NB4 (cell line): Measurements from ENCODE around the gene THADA.
A peak's percentile ranks its signal among the peaks of the same experiment; 100 is the strongest.
"Not testable (repeated sequence)": the region's sequence is repeated elsewhere in the genome, so short reads cannot be mapped to it uniquely, and the experiment has no call there.

Source experiments
- DNase-seq: peaks from one replicate; pipeline ENCODE4 v3.0.0; 2010; ENCODE audit warnings: low read depth
- H3K4me3 ChIP-seq: one replicate; pipeline ENCODE4 v1.5.1; 2011; ENCODE audit warnings: mild to moderate bottlenecking, low read depth, low read length, moderate library complexity
- CTCF ChIP-seq: IDR thresholded peaks from one replicate; pipeline ENCODE4 v1.5.1; 2012; ENCODE audit warnings: low read depth, low read length
- MAX ChIP-seq: IDR thresholded peaks from 2 replicates; pipeline ENCODE4 v1.6.1; 2011; ENCODE audit warnings: low read depth, low read length
- MYC ChIP-seq: IDR thresholded peaks from 2 replicates; pipeline ENCODE4 v1.6.1; 2011; ENCODE audit warnings: low read depth, low read length
- POLR2A ChIP-seq: IDR thresholded peaks from 2 replicates; pipeline ENCODE4 v1.6.1; 2011; ENCODE audit warnings: mild to moderate bottlenecking; ENCODE audit not compliant: insufficient read length; ENCODE audit errors: extremely low read depth

The THADA gene

GRCh38 chr2:43557196-43557595 lies 38.6 kb downstream of the THADA start:
- no peak overlapping the region for H3K4me3 ChIP-seq
- no peak for TF ChIP-seq MAX
- TF ChIP-seq MYC = no peak
- TF ChIP-seq CTCF = no peak
- no peak for TF ChIP-seq POLR2A
- DNase-seq = no peak

- no peak overlapping the region for H3K4me3 ChIP-seq
- DNase-seq = no peak
- TF ChIP-seq MAX (no peak), MYC (no peak), POLR2A (no peak), CTCF (no peak)
Measured at GRCh38 chr2:43556256-43556655, 39.6 kb downstream of the THADA start.

DNA sequence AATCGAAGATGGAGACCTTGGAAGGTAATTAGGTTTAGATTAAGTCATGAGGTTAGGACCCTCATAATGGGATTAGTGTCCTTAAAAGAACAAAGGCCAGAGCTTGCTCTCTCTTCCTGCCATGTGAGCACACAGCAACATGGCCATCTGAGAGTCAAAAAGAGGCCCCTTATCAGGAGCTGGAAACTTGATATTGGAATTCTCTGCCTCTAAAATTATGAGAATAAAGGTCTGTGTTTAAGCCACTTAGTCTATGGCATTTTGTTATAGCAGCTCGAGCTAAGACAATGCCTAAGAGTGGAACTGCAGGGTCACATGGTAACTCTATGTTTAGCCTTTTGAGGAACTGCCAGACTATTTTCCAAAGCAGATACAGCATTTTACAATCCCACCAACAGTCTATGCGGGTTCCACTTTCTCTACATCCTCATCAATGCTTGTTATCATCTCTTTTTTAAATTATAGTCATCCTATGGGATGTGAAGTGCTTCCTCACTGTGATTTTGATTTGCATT lies 42.4 kb downstream of the THADA start:
- no peak for DNase-seq
- TF ChIP-seq MYC (no peak), CTCF (no peak)

DNA sequence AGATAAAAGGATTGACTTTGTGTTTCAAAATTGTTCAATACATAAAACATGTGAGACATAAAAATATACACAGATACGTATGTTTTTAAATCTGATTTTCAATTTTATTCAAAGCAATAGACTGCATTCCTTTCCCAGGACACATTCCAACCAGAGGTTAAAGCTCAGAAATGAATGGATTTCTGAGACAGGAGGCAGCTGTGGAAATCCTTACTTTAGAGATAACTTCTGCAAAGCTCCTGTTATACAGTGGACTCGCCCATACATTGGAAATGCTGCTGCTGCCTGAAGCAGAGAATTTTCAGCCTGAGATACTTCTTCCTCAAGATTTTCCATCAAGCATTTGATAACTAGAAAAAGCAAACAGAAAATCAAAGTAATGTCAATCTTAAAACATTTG lies 43.8 kb downstream of the THADA start:
- no peak overlapping the region for H3K4me3 ChIP-seq
- no peak for TF ChIP-seq MAX
- DNase-seq = no peak

More for the DNA sequence above, 42.4 kb downstream of the THADA start:
- H3K4me3 ChIP-seq = no peak overlapping the region

- not testable (repeated sequence) for DNase-seq, H3K4me3 ChIP-seq
Measured at GRCh38 chr2:43548381-43548780, 47.5 kb downstream of the THADA start.

- H3K4me3 ChIP-seq = no peak overlapping the region
- DNase-seq = peak; percentile 63
- peak; percentile 27 for TF ChIP-seq CTCF
- no peak for TF ChIP-seq MYC
- TF ChIP-seq MAX = no peak
Measured at GRCh38 chr2:43542285-43542933, 53.4 kb downstream of the THADA start.

DNA sequence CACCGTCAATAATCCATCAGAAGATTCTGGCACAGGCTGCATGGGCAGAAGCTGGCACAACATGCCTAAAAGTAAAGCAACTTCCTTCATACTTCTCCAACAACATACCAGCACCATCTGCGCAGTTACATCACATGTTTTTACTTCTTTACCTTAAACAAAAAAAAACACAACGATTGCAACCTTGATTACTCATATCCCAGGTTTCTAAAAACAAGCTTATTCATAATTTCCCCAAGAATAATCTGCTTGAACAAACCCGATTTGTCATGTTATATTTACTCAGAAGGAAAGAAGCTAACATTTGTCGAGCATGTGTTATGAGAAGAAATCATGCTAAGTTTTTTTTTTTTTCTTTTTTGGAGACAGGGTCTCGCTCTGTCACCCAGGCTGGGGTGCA lies 54.7 kb downstream of the THADA start:
- H3K4me3 ChIP-seq = no peak overlapping the region
- DNase-seq = no peak
- TF ChIP-seq MAX = no peak
